Astrocyte (in vitro differentiated cells and primary cell): Measurements from ENCODE around the gene HOXA13. TPM values are rescaled to one million over a fixed set of nuclear protein-coding genes. Genes with fewer than 3 reads are reported as not detected.

Experiments used
- DNase-seq: peaks from one replicate; pipeline ENCODE4 v3.0.0-alpha.2; 2010; ENCODE audit warnings: low read depth
- FAIRE-seq: peaks from 2 replicates; lab custom pipeline; 2011; peaks lifted over from hg19 to GRCh38; lab: Jason Lieb, UNC
- H2AFZ ChIP-seq: 2 replicates; pipeline ENCODE4 v1.6.0; 2012; ENCODE audit warnings: low read depth, low read length, inconsistent platforms
- H3K27ac ChIP-seq: 2 replicates; pipeline ENCODE4 v1.5.1; 2011; ENCODE audit warnings: low read depth, low read length, inconsistent platforms
- H3K27me3 ChIP-seq: 2 replicates; pipeline ENCODE4 v1.6.0; 2011; ENCODE audit warnings: low read length, inconsistent platforms; ENCODE audit not compliant: insufficient read depth
- H3K36me3 ChIP-seq: 2 replicates; pipeline ENCODE4 v1.5.1; 2011; ENCODE audit warnings: low read length, inconsistent platforms; ENCODE audit not compliant: insufficient read depth
- H3K4me1 ChIP-seq: 2 replicates; pipeline ENCODE4 v1.5.1; 2011; ENCODE audit warnings: low read length, inconsistent platforms; ENCODE audit not compliant: insufficient read depth
- H3K4me2 ChIP-seq: 2 replicates; pipeline ENCODE4 v1.6.0; 2012; ENCODE audit warnings: low read length, inconsistent platforms
- H3K4me3 ChIP-seq: 2 replicates; pipeline ENCODE4 v1.5.1; 2011; ENCODE audit warnings: low read depth, mild to moderate bottlenecking, low read length, inconsistent platforms; ENCODE audit not compliant: insufficient read depth
- H3K79me2 ChIP-seq: 2 replicates; pipeline ENCODE4 v1.6.0; 2012; ENCODE audit warnings: mild to moderate bottlenecking, low read length, inconsistent platforms; ENCODE audit not compliant: insufficient read depth
- H3K9ac ChIP-seq: 2 replicates; pipeline ENCODE4 v1.6.0; 2012; ENCODE audit warnings: mild to moderate bottlenecking, low read length, inconsistent platforms
- H3K9me3 ChIP-seq: 2 replicates; pipeline ENCODE4 v1.5.1; 2012; ENCODE audit warnings: low read depth, mild to moderate bottlenecking, low read length, inconsistent platforms; ENCODE audit not compliant: insufficient read depth
- H4K20me1 ChIP-seq: 2 replicates; pipeline ENCODE4 v1.6.0; 2012; ENCODE audit warnings: low read length, inconsistent platforms; ENCODE audit not compliant: insufficient read depth
- H3K27ac Mint-ChIP-seq: one replicate; pipeline ENCODE4 v1.8.0; 2021; ENCODE audit warnings: mild to moderate bottlenecking, mixed read lengths; ENCODE audit not compliant: unreplicated experiment
- H3K27me3 Mint-ChIP-seq: one replicate; pipeline ENCODE4 v1.8.0; 2021; ENCODE audit warnings: low read depth, mixed read lengths; ENCODE audit not compliant: unreplicated experiment
- H3K36me3 Mint-ChIP-seq: one replicate; pipeline ENCODE4 v1.8.0; 2021; ENCODE audit warnings: low read depth, mixed read lengths; ENCODE audit not compliant: unreplicated experiment
- H3K4me1 Mint-ChIP-seq: one replicate; pipeline ENCODE4 v1.8.0; 2021; ENCODE audit warnings: low read depth, mixed read lengths; ENCODE audit not compliant: unreplicated experiment
- H3K4me3 Mint-ChIP-seq: one replicate; pipeline ENCODE4 v1.8.0; 2021; ENCODE audit warnings: mild to moderate bottlenecking, moderate library complexity, mixed read lengths; ENCODE audit not compliant: unreplicated experiment
- H3K9me3 Mint-ChIP-seq: one replicate; pipeline ENCODE4 v1.8.0; 2021; ENCODE audit warnings: mild to moderate bottlenecking, mixed read lengths; ENCODE audit not compliant: unreplicated experiment
- EZH2 ChIP-seq: IDR thresholded peaks from 2 replicates; pipeline ENCODE4 v1.6.1; 2012; ENCODE audit warnings: mild to moderate bottlenecking, low read length, inconsistent platforms; ENCODE audit not compliant: insufficient read depth
- total RNA-seq: library from RNA; stranded (reverse); gene quantifications from 2 replicates; pipeline ENCODE4 v1.2.1, GENCODE V29; 2021
- TF ChIP-seq, protein P1 (sequence below): IDR thresholded peaks from 2 replicates; pipeline ENCODE4 v1.5.1; 2011; ENCODE audit warnings: low read depth, mild to moderate bottlenecking, inconsistent platforms, low read length, moderate library complexity; ENCODE audit not compliant: insufficient read depth

HOXA13 gene
- total RNA-seq, 1 donor from 2014 or later = not detected

DNA sequence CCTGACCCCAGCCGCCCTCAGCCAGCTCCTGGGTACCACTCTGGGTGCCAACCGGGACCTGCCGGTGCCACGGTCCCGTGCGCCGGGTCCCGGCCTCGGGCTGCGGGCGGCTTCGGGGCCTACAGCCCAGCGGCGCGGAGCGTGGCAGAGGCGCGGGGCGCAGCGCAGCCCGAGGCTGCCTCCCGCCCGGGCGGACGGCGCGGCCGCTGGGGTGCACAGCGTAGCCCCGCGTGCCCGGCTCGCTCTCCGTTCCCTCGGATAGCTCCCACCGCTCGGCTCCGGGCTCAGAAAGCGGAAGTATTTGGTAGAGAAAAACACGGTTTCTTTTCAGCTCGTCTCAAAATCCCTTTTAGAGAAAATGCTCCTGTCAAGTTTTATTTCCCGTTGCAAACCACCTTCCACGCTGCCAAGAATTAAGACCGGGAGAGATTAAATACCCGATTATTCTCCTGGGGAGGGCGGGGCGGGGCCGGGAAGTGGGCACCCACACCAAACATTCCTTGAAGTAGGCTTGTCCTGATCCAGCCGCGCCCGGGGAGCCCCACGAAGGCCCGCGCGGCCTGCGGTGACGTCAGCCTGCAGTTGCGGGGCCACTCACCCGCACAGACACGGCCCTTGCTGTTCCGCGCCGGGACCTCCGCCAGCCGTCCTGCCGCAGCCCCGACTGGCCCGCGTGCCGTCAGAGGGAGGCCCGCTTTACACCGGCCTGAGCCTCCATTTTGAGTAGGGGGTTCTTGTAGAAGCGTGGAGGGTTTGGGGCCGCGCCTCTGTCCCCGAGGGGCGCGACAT lies 7.2 kb downstream of the HOXA13 start:
- no peak overlapping the region for H3K4me3 ChIP-seq
- H3K27me3 ChIP-seq = peaks cover 98% of the 10 kb centered on the region
- H3K27ac ChIP-seq = no peak overlapping the region
- peak overlapping the region; percentile 26 for H3K27ac Mint-ChIP-seq
- H3K9me3 ChIP-seq = peaks cover 3% of the 10 kb centered on the region
- H3K36me3 ChIP-seq = no peaks in the 10 kb centered on the region
- no peak overlapping the region for H3K4me3 Mint-ChIP-seq
- H3K4me2 ChIP-seq = peak overlapping the region; percentile 62
- no peak overlapping the region for H3K9ac ChIP-seq
- no peak overlapping the region for H2AFZ ChIP-seq
- H3K27me3 Mint-ChIP-seq = peaks cover 89% of the 10 kb centered on the region
- H4K20me1 ChIP-seq = peaks cover 14% of the 10 kb centered on the region
- H3K9me3 Mint-ChIP-seq = peaks cover 12% of the 10 kb centered on the region
- no peaks in the 10 kb centered on the region for H3K79me2 ChIP-seq
- no peak for DNase-seq
- H3K4me1 ChIP-seq = peaks cover 3% of the 10 kb centered on the region
- no peaks in the 10 kb centered on the region for H3K36me3 Mint-ChIP-seq
- no peaks in the 10 kb centered on the region for H3K4me1 Mint-ChIP-seq
- TF ChIP-seq, protein P1, sequence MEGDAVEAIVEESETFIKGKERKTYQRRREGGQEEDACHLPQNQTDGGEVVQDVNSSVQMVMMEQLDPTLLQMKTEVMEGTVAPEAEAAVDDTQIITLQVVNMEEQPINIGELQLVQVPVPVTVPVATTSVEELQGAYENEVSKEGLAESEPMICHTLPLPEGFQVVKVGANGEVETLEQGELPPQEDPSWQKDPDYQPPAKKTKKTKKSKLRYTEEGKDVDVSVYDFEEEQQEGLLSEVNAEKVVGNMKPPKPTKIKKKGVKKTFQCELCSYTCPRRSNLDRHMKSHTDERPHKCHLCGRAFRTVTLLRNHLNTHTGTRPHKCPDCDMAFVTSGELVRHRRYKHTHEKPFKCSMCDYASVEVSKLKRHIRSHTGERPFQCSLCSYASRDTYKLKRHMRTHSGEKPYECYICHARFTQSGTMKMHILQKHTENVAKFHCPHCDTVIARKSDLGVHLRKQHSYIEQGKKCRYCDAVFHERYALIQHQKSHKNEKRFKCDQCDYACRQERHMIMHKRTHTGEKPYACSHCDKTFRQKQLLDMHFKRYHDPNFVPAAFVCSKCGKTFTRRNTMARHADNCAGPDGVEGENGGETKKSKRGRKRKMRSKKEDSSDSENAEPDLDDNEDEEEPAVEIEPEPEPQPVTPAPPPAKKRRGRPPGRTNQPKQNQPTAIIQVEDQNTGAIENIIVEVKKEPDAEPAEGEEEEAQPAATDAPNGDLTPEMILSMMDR = no peak
- peak; percentile 57 for TF ChIP-seq EZH2
- no peak for FAIRE-seq

DNA sequence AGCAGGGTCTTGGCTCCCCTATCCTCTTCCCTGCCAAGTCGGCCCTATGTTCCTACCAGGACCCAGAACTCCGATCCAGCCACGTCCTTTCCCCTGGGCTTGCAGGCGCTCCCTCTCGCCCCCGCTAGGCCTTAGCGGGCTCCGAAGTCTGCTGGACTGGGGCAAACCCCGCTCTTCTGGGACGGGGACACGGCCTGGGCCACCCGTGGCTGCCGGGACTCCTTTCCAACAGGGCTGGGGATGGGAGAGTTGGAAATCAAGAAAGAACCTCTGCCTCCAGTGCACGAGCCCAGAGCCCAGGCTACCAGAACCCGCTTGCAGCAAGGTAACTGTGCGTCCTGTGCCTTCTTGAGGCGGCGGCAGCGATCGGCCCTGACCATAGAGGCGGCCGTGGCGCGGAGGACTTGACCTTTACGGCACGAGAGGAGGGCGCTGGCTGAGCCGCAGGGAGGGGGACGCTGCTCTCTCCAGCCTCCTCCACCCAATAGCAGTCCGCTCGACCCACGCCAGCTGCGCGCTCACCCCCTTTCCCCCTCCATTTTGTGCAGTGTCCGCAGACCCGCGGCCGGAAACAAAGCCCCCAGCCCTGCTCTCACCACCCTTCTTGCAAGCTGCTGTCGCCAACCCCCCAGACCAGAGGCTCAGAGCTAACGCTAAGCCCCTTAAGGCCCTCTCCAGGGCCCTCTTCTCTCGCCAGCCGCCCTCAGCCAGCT lies 7.9 kb downstream of the HOXA13 start:
- TF ChIP-seq, protein P1 = no peak
- peak; percentile 82 for TF ChIP-seq EZH2
- H3K9me3 Mint-ChIP-seq = peaks cover 15% of the 10 kb centered on the region
- Histone ChIP-seq H3K4me3 (no peak overlapping the region), H3K27me3 (peaks cover 98% of the 10 kb centered on the region), H3K36me3 (no peaks in the 10 kb centered on the region), H2AFZ (no peak overlapping the region), H3K9ac (no peak overlapping the region), H3K79me2 (no peaks in the 10 kb centered on the region), H3K27ac (no peak overlapping the region), H3K4me2 (peak overlapping the region; percentile 62), H3K4me1 (peaks cover 3% of the 10 kb centered on the region), H4K20me1 (peaks cover 11% of the 10 kb centered on the region), H3K9me3 (peaks cover 3% of the 10 kb centered on the region)
- no peak for FAIRE-seq
- no peaks in the 10 kb centered on the region for H3K36me3 Mint-ChIP-seq
- H3K4me3 Mint-ChIP-seq = no peak overlapping the region
- peaks cover 89% of the 10 kb centered on the region for H3K27me3 Mint-ChIP-seq
- peak overlapping the region; percentile 26 for H3K27ac Mint-ChIP-seq
- DNase-seq = no peak
- no peaks in the 10 kb centered on the region for H3K4me1 Mint-ChIP-seq
